ENCODE data around the gene WWOX. TPM values are rescaled to one million over a fixed set of nuclear protein-coding genes. Genes with fewer than 3 reads are reported as not detected.

The WWOX gene
- total and polyA plus RNA-seq, 2 of the 13 experiments (the other 11 are each of a cell fraction or from before 2014, with no cell fraction given): 9.1 to 37.4 TPM

- POLR2A ChIA-PET: no interaction called here
- CTCF ChIA-PET (ENCODE audit: low intra/inter-chr PET ratio, low total read pairs): no interaction called here
- WGBS (ENCODE audit: low lambda C conversion rate): 28% methylated on average over 6 of the region's 6 CpGs
Observed at GRCh38 chr16:78866521-78866920, 767.1 kb downstream of the WWOX start.

More at GRCh38 chr16:78866521-78866920, 767.1 kb downstream of the WWOX start:
- no peak for FAIRE-seq
- no TSS peak for BruUV-seq (replicated peaks)
- Histone ChIP-seq H3K9me3 (ENCODE audit: low read length) (no peaks in the 10 kb centered on the region), H3K27ac (ENCODE audit: extremely low read length, insufficient read depth, low read length) (no peak overlapping the region), H4K20me1 (ENCODE audit: insufficient read depth, low read length) (no peaks in the 10 kb centered on the region), H3K9ac (ENCODE audit: insufficient read depth, low read depth, low read length) (no peak overlapping the region), H3K4me1 (ENCODE audit: insufficient read depth, low read length) (no peaks in the 10 kb centered on the region), H3K4me3 (replicated peaks in 1 of 3; ENCODE audit: insufficient read depth in 1 of 3, low read depth in 2 of 3, low read length in 3 of 3) (no peak overlapping the region), H3K4me2 (ENCODE audit: low read depth, low read length) (no peak overlapping the region), H3K27me3 (ENCODE audit: control insufficient read depth in 1 of 2, insufficient read depth in 2 of 2, low read length in 2 of 2) (no peaks in the 10 kb centered on the region), H3K79me2 (ENCODE audit: insufficient read depth, low read length) (no peaks in the 10 kb centered on the region), H2AFZ (ENCODE audit: low read length) (no peak overlapping the region), H3K36me3 (replicated peaks in 1 of 2; ENCODE audit: control insufficient read depth in 1 of 2, insufficient read depth in 2 of 2, low read length in 2 of 2) (no peaks in the 10 kb centered on the region)
- intact Hi-C loops (cut with micrococcal nuclease; ENCODE audit: unreplicated experiment): no loop called here
- ATAC-seq: no peak
- no peak for TF ChIP-seq NFATC3 (CRISPR knock-in tag; IDR thresholded peaks at IDR 0.05)
- TF ChIP-seq ZNF646 (CRISPR knock-in tag; IDR thresholded peaks at IDR 0.05): no peak
- no peak for TF ChIP-seq SNRNP70 (IDR thresholded peaks at IDR 0.05; ENCODE audit: low read depth, low read length)
- TF ChIP-seq ZNF747 (CRISPR knock-in tag; IDR thresholded peaks at IDR 0.05; ENCODE audit: borderline replicate concordance): no peak
- no peak for TF ChIP-seq HMG20B (CRISPR knock-in tag; conservative IDR thresholded peaks at IDR 0.05)
- TF ChIP-seq RFX5 (IDR thresholded peaks at IDR 0.05; ENCODE audit: low read depth, low read length): no peak
- TF ChIP-seq TGIF2 (CRISPR knock-in tag; IDR thresholded peaks at IDR 0.05): no peak
- no peak for TF ChIP-seq ZXDC (CRISPR knock-in tag; IDR thresholded peaks at IDR 0.05)
- no peak for TF ChIP-seq FOXJ3 (CRISPR knock-in tag; IDR thresholded peaks at IDR 0.05; ENCODE audit: borderline replicate concordance)
- no peak for TF ChIP-seq HOMEZ (CRISPR knock-in tag; IDR thresholded peaks at IDR 0.05; ENCODE audit: low read depth)
- DNase-seq (ENCODE audit: low spot score): no peak
- in situ Hi-C loops (cut with HindIII; ENCODE audit: extremely low pct_ligation_motif_present, low pct_unique_long_range_greater_than_20kb): no loop called here
